OCI-LY7 (cell line): ENCODE results near the gene UBXN7. TPM values are rescaled to one million over a fixed set of nuclear protein-coding genes. Genes with fewer than 3 reads are reported as not detected.

Source experiments
- BruUV-seq: library from RNA; stranded (reverse); fragments of 400-500 nt; replicated peaks from 2 replicates; lab custom pipeline; 2021; lab: Mats Ljungman, UMichigan
- CTCF ChIA-PET: fragments of 300-600 bp; sonication (Branson Sonifier 250); formaldehyde crosslinking; loops from one replicate; lab custom pipeline; 2022; ENCODE audit warnings: antibody characterized with exemption; ENCODE audit not compliant: unreplicated experiment; lab: Charles Lee
- POLR2A ChIA-PET: fragments of 300-600 bp; sonication (Branson Sonifier 250); formaldehyde crosslinking; loops from one replicate; lab custom pipeline; 2022; ENCODE audit warnings: antibody characterized with exemption; lab: Charles Lee
- DNase-seq: peaks from one replicate; pipeline ENCODE4 v3.0.0-alpha.2; 2015; ENCODE audit warnings: low spot score
- H2AFZ ChIP-seq: fragments of 200-600 bp; sonication (generic), shearing (Covaris generic); 2 replicates; pipeline ENCODE4 v1.6.1; 2014; ENCODE audit warnings: mild to moderate bottlenecking, antibody characterized with exemption, low read length, moderate library complexity
- H3K27ac ChIP-seq: fragments of 200-600 bp; sonication (generic); 2 replicates; pipeline ENCODE4 v1.5.1; 2014; ENCODE audit warnings: mixed run types, low read depth, mild to moderate bottlenecking, moderate library complexity, low read length, inconsistent platforms; ENCODE audit not compliant: poor library complexity, severe bottlenecking
- H3K36me3 ChIP-seq: fragments of 200-600 bp; sonication (generic); 2 replicates; pipeline ENCODE4 v1.6.1; 2014; ENCODE audit warnings: mild to moderate bottlenecking, antibody characterized with exemption, low read length, moderate library complexity, mixed read lengths; ENCODE audit not compliant: insufficient read depth
- H3K4me1 ChIP-seq: fragments of 200-600 bp; sonication (generic); 2 replicates; pipeline ENCODE4 v1.5.1; 2014; ENCODE audit warnings: mild to moderate bottlenecking, low read length; ENCODE audit not compliant: insufficient read depth, poor library complexity, severe bottlenecking
- H3K4me2 ChIP-seq: fragments of 200-600 bp; sonication (generic); 2 replicates; pipeline ENCODE4 v1.6.1; 2014; ENCODE audit warnings: mild to moderate bottlenecking, low read length
- H3K4me3 ChIP-seq: fragments of 200-600 bp; sonication (generic); 2 replicates; pipeline ENCODE4 v1.5.1; 2014; ENCODE audit warnings: mild to moderate bottlenecking, low read depth, low read length; ENCODE audit not compliant: poor library complexity, severe bottlenecking
- H3K79me2 ChIP-seq: fragments of 200-600 bp; sonication (generic); 2 replicates; pipeline ENCODE4 v1.6.1; 2016; ENCODE audit warnings: low read depth, mild to moderate bottlenecking, low read length, moderate library complexity, mixed read lengths; ENCODE audit not compliant: insufficient read depth
- H3K9me2 ChIP-seq: fragments of 200-600 bp; sonication (generic); 2 replicates; pipeline ENCODE4 v1.6.1; 2016; ENCODE audit warnings: mild to moderate bottlenecking, low read length, mixed read lengths; ENCODE audit not compliant: insufficient read depth
- H3K9me3 ChIP-seq: fragments of 200-600 bp; sonication (generic); 2 replicates; pipeline ENCODE4 v1.6.1; 2014; ENCODE audit warnings: mild to moderate bottlenecking, mixed run types, low read length, mixed read lengths
- H4K20me1 ChIP-seq: fragments of 200-600 bp; sonication (generic); 2 replicates; pipeline ENCODE4 v1.6.1; 2014; ENCODE audit warnings: mild to moderate bottlenecking, antibody characterized with exemption, low read length, moderate library complexity, mixed read lengths; ENCODE audit not compliant: insufficient read depth
- CTCF ChIP-seq: fragments of 200-600 bp; sonication (generic); conservative IDR thresholded peaks from 2 replicates; pipeline ENCODE4 v1.5.1; 2014; ENCODE audit warnings: mild to moderate bottlenecking, antibody characterized with exemption, low read length, moderate library complexity, mixed read lengths
- EZH2phosphoT487 ChIP-seq: fragments of 200-600 bp; sonication (generic); IDR thresholded peaks from 2 replicates; pipeline ENCODE4 v1.6.1; 2018; ENCODE audit warnings: low read depth, borderline replicate concordance, mild to moderate bottlenecking, mixed run types, antibody characterized with exemption, low read length, moderate library complexity, mixed read lengths
- intact Hi-C: fragments of 100-400 bp; cut with micrococcal nuclease; formaldehyde crosslinking; loops from one replicate; pipeline ENCODE4 v1.10.0; 2022; ENCODE audit not compliant: unreplicated experiment
- total RNA-seq, 2 experiments: library from RNA; depleted of rRNA in 1 of 2; stranded (reverse); fragments of >200 nt in 1 of 2; shearing (Covaris generic) in 1 of 2; gene quantifications; 2 replicates each; pipeline ENCODE4 v1.2.3, GENCODE V29; 2014 to 2022

The UBXN7 gene
- total RNA-seq, 2 experiments from 2014 or later: 12.7 to 73.4 TPM

GRCh38 chr3:196440041-196440537 lies 7.9 kb upstream of the UBXN7 start:
- no peaks in the 10 kb centered on the region for H3K79me2 ChIP-seq
- H3K4me1 ChIP-seq: peaks cover 12% of the 10 kb centered on the region
- no peak for DNase-seq
- H3K4me2 ChIP-seq: no peak overlapping the region
- BruUV-seq: no TSS peak
- H3K27ac ChIP-seq: no peak overlapping the region
- intact Hi-C loops: loop anchor here (10.0 kb wide), 1 partner anchor 185 kb away; no protein-coding TSS in a partner anchor
- no peaks in the 10 kb centered on the region for H3K9me3 ChIP-seq
- no peaks in the 10 kb centered on the region for H4K20me1 ChIP-seq
- H2AFZ ChIP-seq: no peak overlapping the region
- H3K9me2 ChIP-seq: no peaks in the 10 kb centered on the region
- TF ChIP-seq CTCF: no peak
- no peak for TF ChIP-seq EZH2phosphoT487
- ChIA-PET POLR2A (no interaction called here), CTCF (no interaction called here)
- no peak overlapping the region for H3K4me3 ChIP-seq
- H3K36me3 ChIP-seq: no peaks in the 10 kb centered on the region

GRCh38 chr3:196431181-196432136 lies 768 bp downstream of the UBXN7 start:
- H3K27ac ChIP-seq: peak overlapping the region; percentile 71
- H3K9me2 ChIP-seq: no peaks in the 10 kb centered on the region
- ChIA-PET POLR2A (interaction anchor here (1.0 to 1.2 kb wide), 4 partner anchors 10 to 114 kb away, joined by 3 to 5 read pairs (median 4); partner anchors contain the start of gene DYNLT2B), CTCF (no interaction called here)
- intact Hi-C loops: loop anchor here (1.0 to 2.0 kb wide), 2 partner anchors 71 to 113 kb away; partner anchors contain the start of genes DYNLT2B and RNF168
- H3K9me3 ChIP-seq: no peaks in the 10 kb centered on the region
- H3K36me3 ChIP-seq: peaks cover 19% of the 10 kb centered on the region
- H3K79me2 ChIP-seq: peaks cover 57% of the 10 kb centered on the region
- peak; percentile 72 for DNase-seq
- peaks cover 18% of the 10 kb centered on the region for H3K4me1 ChIP-seq
- H3K4me3 ChIP-seq: peak overlapping the region; percentile 98
- TF ChIP-seq EZH2phosphoT487 (no peak), CTCF (no peak)
- TSS peak; percentile 85 for BruUV-seq
- H4K20me1 ChIP-seq: peaks cover 7% of the 10 kb centered on the region
- H3K4me2 ChIP-seq: peak overlapping the region; percentile 94
- peak overlapping the region; percentile 78; the same call in 1 of the 2 replicates for H2AFZ ChIP-seq
